OCI-LY7 (cell line): ENCODE results near the gene SNAPC1.

ENCODE experiments used
- EZH2phosphoT487 ChIP-seq: fragments of 200-600 bp; sonication (generic); IDR thresholded peaks from 2 replicates; pipeline ENCODE4 v1.6.1; 2018; ENCODE audit warnings: low read depth, borderline replicate concordance, mild to moderate bottlenecking, mixed run types, antibody characterized with exemption, low read length, moderate library complexity, mixed read lengths
- TF ChIP-seq, protein P1 (sequence below): fragments of 200-600 bp; sonication (generic); conservative IDR thresholded peaks from 2 replicates; pipeline ENCODE4 v1.5.1; 2014; ENCODE audit warnings: mild to moderate bottlenecking, antibody characterized with exemption, low read length, moderate library complexity, mixed read lengths

DNA sequence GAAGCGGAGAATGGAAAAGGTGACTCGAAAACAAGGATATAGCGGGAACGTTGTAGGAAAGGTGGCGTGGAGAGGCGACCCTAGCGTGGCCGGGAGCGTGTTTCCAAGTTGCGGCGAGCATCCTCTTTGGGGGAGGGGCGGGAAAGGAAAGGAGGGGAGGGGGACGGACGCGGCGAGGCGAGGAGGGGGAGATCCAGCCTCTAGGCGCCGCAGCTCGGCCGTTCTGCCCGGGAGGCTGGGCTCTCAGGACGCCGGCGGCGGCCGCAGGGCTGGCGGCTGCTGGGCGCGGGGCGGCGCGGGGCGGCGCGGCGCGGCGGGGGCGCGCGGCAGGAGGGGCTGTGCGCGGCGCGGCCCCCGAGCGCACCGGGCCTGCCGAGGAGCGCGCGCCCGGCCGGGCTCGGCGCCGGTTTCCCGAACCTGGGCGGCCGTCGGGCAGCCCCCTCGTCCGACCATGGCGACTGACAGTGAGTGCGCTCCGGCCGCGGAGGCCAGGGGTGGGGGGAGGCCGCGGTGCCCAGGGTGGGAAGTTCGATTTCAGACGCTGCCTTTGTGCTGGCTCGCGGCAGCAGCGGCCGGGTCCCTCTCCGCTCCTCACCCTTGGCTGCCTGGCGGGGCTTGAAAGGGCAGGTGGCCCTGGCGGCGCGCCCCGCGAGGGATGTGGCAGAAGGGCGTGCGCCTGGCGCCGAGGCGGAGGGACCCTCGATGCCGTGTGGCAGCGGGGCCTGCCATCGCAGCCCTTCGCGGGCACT, 50.3 kb downstream of the SNAPC1 start, which contains the start of gene SYT16:
- TF ChIP-seq, protein P1, sequence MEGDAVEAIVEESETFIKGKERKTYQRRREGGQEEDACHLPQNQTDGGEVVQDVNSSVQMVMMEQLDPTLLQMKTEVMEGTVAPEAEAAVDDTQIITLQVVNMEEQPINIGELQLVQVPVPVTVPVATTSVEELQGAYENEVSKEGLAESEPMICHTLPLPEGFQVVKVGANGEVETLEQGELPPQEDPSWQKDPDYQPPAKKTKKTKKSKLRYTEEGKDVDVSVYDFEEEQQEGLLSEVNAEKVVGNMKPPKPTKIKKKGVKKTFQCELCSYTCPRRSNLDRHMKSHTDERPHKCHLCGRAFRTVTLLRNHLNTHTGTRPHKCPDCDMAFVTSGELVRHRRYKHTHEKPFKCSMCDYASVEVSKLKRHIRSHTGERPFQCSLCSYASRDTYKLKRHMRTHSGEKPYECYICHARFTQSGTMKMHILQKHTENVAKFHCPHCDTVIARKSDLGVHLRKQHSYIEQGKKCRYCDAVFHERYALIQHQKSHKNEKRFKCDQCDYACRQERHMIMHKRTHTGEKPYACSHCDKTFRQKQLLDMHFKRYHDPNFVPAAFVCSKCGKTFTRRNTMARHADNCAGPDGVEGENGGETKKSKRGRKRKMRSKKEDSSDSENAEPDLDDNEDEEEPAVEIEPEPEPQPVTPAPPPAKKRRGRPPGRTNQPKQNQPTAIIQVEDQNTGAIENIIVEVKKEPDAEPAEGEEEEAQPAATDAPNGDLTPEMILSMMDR = no peak
- no peak for TF ChIP-seq EZH2phosphoT487
